Endodermal cell (in vitro differentiated cells): ENCODE data around the gene HMCES. TPM values are rescaled to one million over a fixed set of nuclear protein-coding genes. Genes with fewer than 3 reads are reported as not detected.

Source experiments
- DNase-seq: peaks from one replicate; pipeline ENCODE4 v3.0.0-alpha.2; 2017
- H3K27ac ChIP-seq: 2 replicates; pipeline ENCODE4 v1.5.1; 2013; ENCODE audit warnings: mild to moderate bottlenecking, low read depth, low read length, moderate library complexity
- H3K27me3 ChIP-seq: 2 replicates; pipeline ENCODE4 v1.6.1; 2013; ENCODE audit warnings: mild to moderate bottlenecking, low read length, moderate library complexity; ENCODE audit not compliant: insufficient read depth, control insufficient read depth, poor library complexity, severe bottlenecking
- H3K36me3 ChIP-seq: 2 replicates; pipeline ENCODE4 v1.7.0; 2013; ENCODE audit warnings: mild to moderate bottlenecking, low read length, moderate library complexity; ENCODE audit not compliant: control insufficient read depth, insufficient read depth
- H3K4me1 ChIP-seq: one replicate; pipeline ENCODE4 v1.7.0; 2013; ENCODE audit warnings: low read length; ENCODE audit not compliant: control insufficient read depth, insufficient read depth
- H3K4me3 ChIP-seq: 2 replicates; pipeline ENCODE4 v1.5.1; 2013; ENCODE audit warnings: mild to moderate bottlenecking, low read length, moderate library complexity
- H3K9ac ChIP-seq: 2 replicates; pipeline ENCODE4 v1.6.1; 2013; ENCODE audit warnings: mild to moderate bottlenecking, low read length, moderate library complexity; ENCODE audit not compliant: poor library complexity, severe bottlenecking; ENCODE audit errors: extremely low read depth
- H3K9me3 ChIP-seq: 2 replicates; pipeline ENCODE4 v1.6.1; 2013; ENCODE audit warnings: mild to moderate bottlenecking, low read length, moderate library complexity; ENCODE audit not compliant: control insufficient read depth
- H3K27ac Mint-ChIP-seq: 2 replicates; pipeline ENCODE4 v1.8.0; 2020; ENCODE audit warnings: mixed read lengths
- H3K27me3 Mint-ChIP-seq: 2 replicates; pipeline ENCODE4 v1.8.0; 2021; ENCODE audit warnings: mild to moderate bottlenecking, mixed read lengths; ENCODE audit not compliant: insufficient read depth
- H3K36me3 Mint-ChIP-seq: 2 replicates; pipeline ENCODE4 v1.8.0; 2020; ENCODE audit warnings: low read depth, mixed read lengths
- H3K4me1 Mint-ChIP-seq: 2 replicates; pipeline ENCODE4 v1.8.0; 2020; ENCODE audit warnings: mixed read lengths
- H3K4me3 Mint-ChIP-seq: 2 replicates; pipeline ENCODE4 v1.8.0; 2020; ENCODE audit warnings: mild to moderate bottlenecking, moderate library complexity, mixed read lengths
- H3K9me3 Mint-ChIP-seq: 2 replicates; pipeline ENCODE4 v1.8.0; 2020; ENCODE audit warnings: mild to moderate bottlenecking, mixed read lengths
- WGBS, 2 experiments: methylation state at CpG; one replicate each; pipeline versions ENCODE4 v1.1.5 to v1.1.7; 2013; ENCODE audit warnings: missing lambda C conversion rate in 2 of 2, mixed read lengths in 1 of 2; ENCODE audit not compliant: insufficient coverage in 1 of 2, insufficient read length in 1 of 2; 5-methylcytosine and 5-hydroxymethylcytosine counted together
- total RNA-seq, 2 donors: library from RNA; stranded (reverse); fragmentation: NEBNext Ultra II Directional in 1 of 2; extraction: Animal tissue kit (Norgen Biotek cat#: 25700) in 1 of 2; gene quantifications; 2 replicates in 1 of 2; 3 replicates in 1 of 2; pipeline ENCODE4 v1.2.1, GENCODE V29; 2021
- TF ChIP-seq, protein P1 (sequence below): fragments of 200-600 bp; sonication (generic); conservative IDR thresholded peaks from 2 replicates; pipeline ENCODE4 v1.5.0; 2021; ENCODE audit warnings: antibody characterized with exemption, mild to moderate bottlenecking

HMCES gene
- total RNA-seq, 2 donors from 2014 or later, result 42.9 to 46.9 TPM

DNA sequence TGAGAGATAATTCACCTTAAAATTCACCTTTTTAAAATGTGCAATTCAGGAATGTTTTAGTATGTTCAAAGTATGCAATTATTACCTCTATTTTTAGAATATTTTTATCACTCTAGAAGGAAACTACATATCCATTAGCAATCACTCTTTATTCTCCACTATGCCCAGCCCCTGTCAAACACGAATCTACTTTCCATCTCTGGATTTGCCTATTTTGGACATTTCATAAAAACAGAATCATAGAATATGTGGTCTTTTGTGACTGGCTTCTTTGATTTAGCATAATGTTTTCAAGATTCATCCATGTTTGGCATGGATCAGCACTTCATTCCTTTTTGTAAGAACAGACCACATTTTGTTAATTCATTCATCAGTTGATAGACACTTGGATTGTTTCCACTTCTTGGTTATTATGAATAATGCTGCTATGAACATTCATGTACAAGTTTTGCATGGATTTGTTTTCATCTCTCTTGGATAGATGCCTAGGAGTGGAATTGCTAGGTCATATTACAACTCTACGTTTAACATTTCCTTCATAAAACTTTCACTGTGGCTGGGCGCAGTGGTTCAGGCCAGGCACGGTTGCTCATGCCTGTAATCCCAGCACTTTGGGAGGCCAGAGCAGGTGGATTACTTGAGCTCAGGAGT, 12.7 kb downstream of the HMCES start:
- WGBS, 2 experiments, result 84 to 92% methylated on average over 4 of the region's 4 CpGs
- H3K4me3 ChIP-seq, result no peak overlapping the region
- peaks cover 57% of the 10 kb centered on the region for H3K36me3 ChIP-seq
- no peaks in the 10 kb centered on the region for H3K4me1 ChIP-seq
- no peaks in the 10 kb centered on the region for H3K9me3 ChIP-seq
- H3K9ac ChIP-seq, result no peak overlapping the region
- no peak overlapping the region for H3K4me3 Mint-ChIP-seq
- no peaks in the 10 kb centered on the region for H3K9me3 Mint-ChIP-seq
- no peaks in the 10 kb centered on the region for H3K4me1 Mint-ChIP-seq
- TF ChIP-seq, protein P1, sequence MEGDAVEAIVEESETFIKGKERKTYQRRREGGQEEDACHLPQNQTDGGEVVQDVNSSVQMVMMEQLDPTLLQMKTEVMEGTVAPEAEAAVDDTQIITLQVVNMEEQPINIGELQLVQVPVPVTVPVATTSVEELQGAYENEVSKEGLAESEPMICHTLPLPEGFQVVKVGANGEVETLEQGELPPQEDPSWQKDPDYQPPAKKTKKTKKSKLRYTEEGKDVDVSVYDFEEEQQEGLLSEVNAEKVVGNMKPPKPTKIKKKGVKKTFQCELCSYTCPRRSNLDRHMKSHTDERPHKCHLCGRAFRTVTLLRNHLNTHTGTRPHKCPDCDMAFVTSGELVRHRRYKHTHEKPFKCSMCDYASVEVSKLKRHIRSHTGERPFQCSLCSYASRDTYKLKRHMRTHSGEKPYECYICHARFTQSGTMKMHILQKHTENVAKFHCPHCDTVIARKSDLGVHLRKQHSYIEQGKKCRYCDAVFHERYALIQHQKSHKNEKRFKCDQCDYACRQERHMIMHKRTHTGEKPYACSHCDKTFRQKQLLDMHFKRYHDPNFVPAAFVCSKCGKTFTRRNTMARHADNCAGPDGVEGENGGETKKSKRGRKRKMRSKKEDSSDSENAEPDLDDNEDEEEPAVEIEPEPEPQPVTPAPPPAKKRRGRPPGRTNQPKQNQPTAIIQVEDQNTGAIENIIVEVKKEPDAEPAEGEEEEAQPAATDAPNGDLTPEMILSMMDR, result no peak
- H3K36me3 Mint-ChIP-seq, result peaks cover 46% of the 10 kb centered on the region
- no peak overlapping the region for H3K27ac Mint-ChIP-seq
- H3K27me3 Mint-ChIP-seq, result no peaks in the 10 kb centered on the region
- DNase-seq, result no peak
- no peaks in the 10 kb centered on the region for H3K27me3 ChIP-seq
- H3K27ac ChIP-seq, result no peak overlapping the region

DNA sequence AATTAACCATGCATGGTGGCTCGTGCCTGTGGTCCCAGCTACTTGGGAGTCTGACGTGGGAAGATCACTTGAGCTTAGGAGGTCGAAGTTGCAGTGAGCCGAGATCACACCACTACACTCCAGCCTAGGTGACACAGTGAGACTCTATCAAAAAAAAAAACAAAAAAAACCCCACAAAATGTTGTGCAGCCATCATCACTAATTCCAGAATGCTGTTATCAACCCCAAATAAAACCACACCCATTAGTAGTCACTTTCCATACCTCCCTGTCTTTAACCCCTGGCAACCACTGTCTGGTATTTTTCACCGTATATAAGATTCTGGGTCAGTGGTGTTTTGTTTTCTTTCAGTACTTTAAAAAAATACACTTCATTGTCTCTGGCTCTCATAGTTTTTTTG, 16.6 kb downstream of the HMCES start:
- WGBS, 2 experiments, result 92 to 94% methylated on average over 2 to 5 of the region's 5 CpGs
- Histone ChIP-seq H3K4me3 (no peak overlapping the region), H3K27me3 (no peaks in the 10 kb centered on the region), H3K27ac (no peak overlapping the region), H3K4me1 (no peaks in the 10 kb centered on the region), H3K36me3 (peaks cover 56% of the 10 kb centered on the region), H3K9ac (no peak overlapping the region), H3K9me3 (no peaks in the 10 kb centered on the region)
- H3K27ac Mint-ChIP-seq, result no peak overlapping the region
- DNase-seq, result no peak
- TF ChIP-seq, protein P1, result no peak
- H3K4me1 Mint-ChIP-seq, result no peaks in the 10 kb centered on the region
- H3K36me3 Mint-ChIP-seq, result peaks cover 51% of the 10 kb centered on the region
- no peak overlapping the region for H3K4me3 Mint-ChIP-seq
- no peaks in the 10 kb centered on the region for H3K9me3 Mint-ChIP-seq
- H3K27me3 Mint-ChIP-seq, result no peaks in the 10 kb centered on the region

DNA sequence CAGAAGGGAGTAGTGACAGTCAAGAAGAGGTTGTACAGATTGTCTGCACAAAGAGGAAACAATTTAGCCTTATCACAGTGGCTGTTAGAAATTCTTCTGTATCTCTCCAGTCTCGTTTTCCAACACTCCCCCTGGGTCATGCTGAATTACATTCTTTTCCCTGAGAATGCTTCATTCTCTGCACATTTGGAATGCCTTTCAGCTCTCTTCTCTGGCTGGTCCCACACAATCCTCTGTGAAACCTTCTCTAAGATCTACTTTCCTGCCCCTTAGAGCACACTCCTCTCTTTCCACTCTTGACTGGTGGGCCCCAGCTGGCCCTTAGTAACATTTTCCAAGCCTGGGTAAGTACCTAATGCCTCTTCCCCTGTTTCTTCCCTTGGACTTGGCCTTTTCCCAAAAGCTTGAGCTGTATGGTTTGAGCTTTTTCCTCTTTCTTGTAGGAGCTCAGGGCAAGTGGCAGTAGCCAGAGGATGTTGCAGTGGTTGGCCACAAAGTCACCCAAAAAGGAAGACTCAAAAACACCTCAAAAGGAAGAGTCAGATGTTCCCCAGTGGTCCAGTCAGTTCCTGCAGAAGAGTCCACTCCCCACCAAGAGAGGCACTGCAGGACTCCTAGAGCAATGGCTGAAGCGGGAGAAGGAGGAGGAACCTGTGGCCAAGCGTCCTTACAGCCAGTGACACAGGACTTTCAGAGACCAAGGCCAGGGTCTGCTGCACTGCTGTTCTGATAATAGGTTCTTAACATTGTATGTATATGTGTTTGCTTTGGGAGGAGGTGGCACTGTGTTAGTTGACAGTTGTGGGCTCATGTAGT, 25.7 kb downstream of the HMCES start:
- peaks cover 54% of the 10 kb centered on the region for H3K36me3 ChIP-seq
- WGBS, 2 experiments, result 91 to 96% methylated on average over 3 of the region's 3 CpGs
- H3K9me3 Mint-ChIP-seq, result no peaks in the 10 kb centered on the region
- no peaks in the 10 kb centered on the region for H3K27me3 Mint-ChIP-seq
- H3K9me3 ChIP-seq, result no peaks in the 10 kb centered on the region
- TF ChIP-seq, protein P1, result peak; percentile 38
- peaks cover 17% of the 10 kb centered on the region for H3K4me1 Mint-ChIP-seq
- peaks cover 40% of the 10 kb centered on the region for H3K36me3 Mint-ChIP-seq
- H3K27me3 ChIP-seq, result no peaks in the 10 kb centered on the region
- DNase-seq, result peak; percentile 62
- no peak overlapping the region for H3K9ac ChIP-seq
- peak overlapping the region; percentile 60 for H3K27ac Mint-ChIP-seq
- peak overlapping the region; percentile 63 for H3K27ac ChIP-seq
- H3K4me3 Mint-ChIP-seq, result no peak overlapping the region
- H3K4me1 ChIP-seq, result peaks cover 8% of the 10 kb centered on the region
- H3K4me3 ChIP-seq, result no peak overlapping the region
